GM03348 (cell line): ENCODE data around the gene TROAP.
"Not testable (repeated sequence)": the region's sequence is repeated elsewhere in the genome, so short reads cannot be mapped to it uniquely, and the experiment has no call there.

Experiments
- DNase-seq: peaks from one replicate; pipeline ENCODE4 v3.0.0; 2012; ENCODE audit warnings: low spot score

TROAP gene

GRCh38 chr12:49328816-49329215 lies 5.8 kb downstream of the TROAP start:
- no peak for DNase-seq

GRCh38 chr12:49330032-49330619 lies 7.1 kb downstream of the TROAP start:
- no peak for DNase-seq

- DNase-seq = no peak
These were observed 7.8 kb downstream of the TROAP start for GRCh38 chr12:49330631-49331379.

- peak; percentile 86 for DNase-seq
These were observed 8.5 kb downstream of the TROAP start for GRCh38 chr12:49331380-49332222.

- DNase-seq = no peak
These were observed 9.4 kb downstream of the TROAP start for GRCh38 chr12:49332441-49332861.

- DNase-seq = no peak
These were observed 9.9 kb downstream of the TROAP start for GRCh38 chr12:49332891-49333371.

- DNase-seq = not testable (repeated sequence)
These were observed 10.7 kb downstream of the TROAP start for GRCh38 chr12:49333778-49334177.

- no peak for DNase-seq
These were observed 11.2 kb downstream of the TROAP start for GRCh38 chr12:49334226-49334625.

- no peak for DNase-seq
These were observed 11.6 kb downstream of the TROAP start for GRCh38 chr12:49334681-49335080.

GRCh38 chr12:49335118-49335954 lies 12.3 kb downstream of the TROAP start:
- no peak for DNase-seq

- DNase-seq = no peak
These were observed 13.0 kb downstream of the TROAP start for GRCh38 chr12:49335955-49336644.

GRCh38 chr12:49336645-49337584 lies 13.9 kb downstream of the TROAP start, which contains the start of gene C1QL4:
Gene C1QL4, minus strand, starts transcription at chr12:49337188. Its CDS starts 711 bp downstream, at chr12:49336477.
- DNase-seq = peak; percentile 94

GRCh38 chr12:49338830-49339463 lies 15.9 kb downstream of the TROAP start:
- no peak for DNase-seq

- no peak for DNase-seq
These were observed 16.4 kb downstream of the TROAP start for GRCh38 chr12:49339464-49339861.

- no peak for DNase-seq
These were observed 17.2 kb downstream of the TROAP start for GRCh38 chr12:49340095-49340870.

- no peak for DNase-seq
These were observed 18.1 kb downstream of the TROAP start for GRCh38 chr12:49340971-49341776.

- DNase-seq = no peak
These were observed 18.7 kb downstream of the TROAP start for GRCh38 chr12:49341777-49342065.
